ENCODE measurements around the gene RBM27.
"Not testable (repeated sequence)": the region's sequence is repeated elsewhere in the genome, so short reads cannot be mapped to it uniquely, and the experiment has no call there.

RBM27 gene

GRCh38 chr5:146209714-146210113 lies 6.3 kb downstream of the RBM27 start:
- no peaks in the 10 kb centered on the region for H3K9me3 ChIP-seq (ENCODE audit: control insufficient read depth, insufficient read depth, low read length)

GRCh38 chr5:146210810-146211209 lies 7.4 kb downstream of the RBM27 start:
- not testable (repeated sequence) for H3K4me2 ChIP-seq (ENCODE audit: low read length); H3K36me3 ChIP-seq (ENCODE audit: control insufficient read depth, low read length); H3K27ac ChIP-seq (ENCODE audit: low read depth, low read length); H3K4me3 ChIP-seq (ENCODE audit: low read length); H3K9me3 ChIP-seq (ENCODE audit: control insufficient read depth, insufficient read depth, low read length); H3K27me3 ChIP-seq (ENCODE audit: control insufficient read depth, low read length); H3F3A ChIP-seq (ENCODE audit: control insufficient read depth, insufficient read depth); H3K9me2 ChIP-seq (replicated peaks; ENCODE audit: control insufficient read depth, low read length)
- peaks cover 47% of the 10 kb centered on the region for H3K4me1 ChIP-seq (ENCODE audit: control insufficient read depth, low read length)
- peaks cover 99% of the 10 kb centered on the region for H3K79me2 ChIP-seq (ENCODE audit: control insufficient read depth, low read length)
- H4K20me1 ChIP-seq (ENCODE audit: control insufficient read depth, insufficient read depth, low read depth, low read length) = peaks cover 18% of the 10 kb centered on the region

More at GRCh38 chr5:146209714-146210113, 6.3 kb downstream of the RBM27 start:
- Histone ChIP-seq H3K4me1 (ENCODE audit: control insufficient read depth, low read length) (peaks cover 47% of the 10 kb centered on the region), H3K27me3 (ENCODE audit: control insufficient read depth, low read length) (no peaks in the 10 kb centered on the region), H3K9me2 (replicated peaks; ENCODE audit: control insufficient read depth, low read length) (no peaks in the 10 kb centered on the region), H3K79me2 (ENCODE audit: control insufficient read depth, low read length) (peaks cover 99% of the 10 kb centered on the region), H3F3A (ENCODE audit: control insufficient read depth, insufficient read depth) (0 out of 2 replicates have a peak, but pooled peaks cover 4% of the 10 kb centered on the region), H3K4me2 (ENCODE audit: low read length) (no peak overlapping the region), H4K20me1 (ENCODE audit: control insufficient read depth, insufficient read depth, low read depth, low read length) (peaks cover 14% of the 10 kb centered on the region), H3K36me3 (ENCODE audit: control insufficient read depth, low read length) (no peaks in the 10 kb centered on the region), H3K4me3 (ENCODE audit: low read length) (no peak overlapping the region), H3K27ac (ENCODE audit: low read depth, low read length) (no peak overlapping the region)
- TF ChIP-seq EZH2phosphoT487 (IDR thresholded peaks at IDR 0.05; ENCODE audit: borderline replicate concordance, low read length) = no peak
- TF ChIP-seq, protein P1, sequence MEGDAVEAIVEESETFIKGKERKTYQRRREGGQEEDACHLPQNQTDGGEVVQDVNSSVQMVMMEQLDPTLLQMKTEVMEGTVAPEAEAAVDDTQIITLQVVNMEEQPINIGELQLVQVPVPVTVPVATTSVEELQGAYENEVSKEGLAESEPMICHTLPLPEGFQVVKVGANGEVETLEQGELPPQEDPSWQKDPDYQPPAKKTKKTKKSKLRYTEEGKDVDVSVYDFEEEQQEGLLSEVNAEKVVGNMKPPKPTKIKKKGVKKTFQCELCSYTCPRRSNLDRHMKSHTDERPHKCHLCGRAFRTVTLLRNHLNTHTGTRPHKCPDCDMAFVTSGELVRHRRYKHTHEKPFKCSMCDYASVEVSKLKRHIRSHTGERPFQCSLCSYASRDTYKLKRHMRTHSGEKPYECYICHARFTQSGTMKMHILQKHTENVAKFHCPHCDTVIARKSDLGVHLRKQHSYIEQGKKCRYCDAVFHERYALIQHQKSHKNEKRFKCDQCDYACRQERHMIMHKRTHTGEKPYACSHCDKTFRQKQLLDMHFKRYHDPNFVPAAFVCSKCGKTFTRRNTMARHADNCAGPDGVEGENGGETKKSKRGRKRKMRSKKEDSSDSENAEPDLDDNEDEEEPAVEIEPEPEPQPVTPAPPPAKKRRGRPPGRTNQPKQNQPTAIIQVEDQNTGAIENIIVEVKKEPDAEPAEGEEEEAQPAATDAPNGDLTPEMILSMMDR (IDR thresholded peaks at IDR 0.05; ENCODE audit: low read depth, low read length, poor library complexity, severe bottlenecking) = no peak

DNA sequence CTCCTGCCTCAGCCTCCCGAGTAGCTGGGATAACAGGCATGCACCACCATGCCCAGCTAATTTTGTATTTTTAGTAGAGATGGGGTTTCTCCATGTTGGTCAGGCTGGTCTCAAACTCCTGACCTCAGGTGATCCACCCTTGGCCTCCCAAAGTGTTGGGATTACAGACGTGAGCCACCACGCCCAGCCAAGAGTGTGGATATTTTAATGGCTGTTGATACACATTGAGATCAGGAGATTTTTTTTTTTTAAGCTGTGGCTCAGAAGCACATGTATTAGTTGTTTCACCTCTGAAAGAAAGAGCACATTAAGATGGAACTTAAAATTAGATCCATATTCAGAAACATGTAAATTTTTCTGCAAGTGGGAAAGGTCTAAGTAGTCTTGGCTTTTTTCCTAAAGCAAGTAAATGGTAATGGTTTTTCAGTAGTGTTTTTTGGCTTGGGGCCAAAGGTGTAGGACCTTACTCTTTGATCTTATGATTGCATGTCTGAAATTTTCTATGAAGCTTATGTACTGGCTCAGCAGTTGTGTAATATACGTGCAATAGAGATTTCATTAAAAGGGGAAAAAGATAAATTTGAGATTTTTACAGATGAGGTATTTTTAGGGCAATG lies 9.9 kb downstream of the RBM27 start:
- Histone ChIP-seq H3K36me3 (ENCODE audit: control insufficient read depth, low read length) (peaks cover 6% of the 10 kb centered on the region), H3K4me1 (ENCODE audit: control insufficient read depth, low read length) (peaks cover 53% of the 10 kb centered on the region), H3K27me3 (ENCODE audit: control insufficient read depth, low read length) (no peaks in the 10 kb centered on the region), H3K9me3 (ENCODE audit: control insufficient read depth, insufficient read depth, low read length) (no peaks in the 10 kb centered on the region), H3K27ac (ENCODE audit: low read depth, low read length) (no peak overlapping the region), H3K79me2 (ENCODE audit: control insufficient read depth, low read length) (peaks cover 100% of the 10 kb centered on the region), H3K9me2 (replicated peaks; ENCODE audit: control insufficient read depth, low read length) (no peaks in the 10 kb centered on the region), H3K4me3 (ENCODE audit: low read length) (no peak overlapping the region), H4K20me1 (ENCODE audit: control insufficient read depth, insufficient read depth, low read depth, low read length) (peaks cover 31% of the 10 kb centered on the region), H3F3A (ENCODE audit: control insufficient read depth, insufficient read depth) (0 out of 2 replicates have a peak, but pooled peaks cover 7% of the 10 kb centered on the region), H3K4me2 (ENCODE audit: low read length) (0 out of 2 replicates have a peak overlapping the region, but pooled peaks have one; percentile 31)
- TF ChIP-seq, protein P1 (IDR thresholded peaks at IDR 0.05; ENCODE audit: low read depth, low read length, poor library complexity, severe bottlenecking) = no peak
- TF ChIP-seq EZH2phosphoT487 (IDR thresholded peaks at IDR 0.05; ENCODE audit: borderline replicate concordance, low read length) = no peak

DNA sequence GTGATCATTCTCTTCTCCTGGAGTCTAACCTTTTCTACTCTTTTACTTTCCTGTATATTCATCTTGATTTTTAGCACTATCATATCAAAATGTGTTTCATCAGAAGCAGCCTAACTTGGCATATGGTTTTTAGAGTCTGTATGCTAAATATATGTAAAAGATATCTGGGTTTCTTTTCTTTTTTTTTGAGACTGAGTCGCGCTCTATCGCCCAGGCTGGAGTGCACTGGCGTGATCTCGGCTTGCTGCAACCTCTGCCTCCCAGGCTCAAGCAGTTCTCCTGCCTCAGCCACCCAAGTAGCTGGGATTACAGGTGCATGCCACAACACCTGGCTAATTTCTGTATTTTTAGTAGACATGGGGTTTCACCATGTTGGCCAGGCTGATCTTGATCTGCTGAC lies 11.5 kb downstream of the RBM27 start:
- H3K9me3 ChIP-seq (ENCODE audit: control insufficient read depth, insufficient read depth, low read length); H3K27ac ChIP-seq (ENCODE audit: low read depth, low read length); H3K4me3 ChIP-seq (ENCODE audit: low read length); H3F3A ChIP-seq (ENCODE audit: control insufficient read depth, insufficient read depth); H3K27me3 ChIP-seq (ENCODE audit: control insufficient read depth, low read length); H3K9me2 ChIP-seq (replicated peaks; ENCODE audit: control insufficient read depth, low read length): not testable (repeated sequence)
- Histone ChIP-seq H3K36me3 (ENCODE audit: control insufficient read depth, low read length) (peaks cover 20% of the 10 kb centered on the region), H3K79me2 (ENCODE audit: control insufficient read depth, low read length) (peaks cover 99% of the 10 kb centered on the region), H3K4me1 (ENCODE audit: control insufficient read depth, low read length) (peaks cover 47% of the 10 kb centered on the region), H4K20me1 (ENCODE audit: control insufficient read depth, insufficient read depth, low read depth, low read length) (peaks cover 22% of the 10 kb centered on the region), H3K4me2 (ENCODE audit: low read length) (peak overlapping the region; percentile 31)

Measured in DOHH2 (cell line).